Stimulated activated CD8-positive, alpha-beta memory T cell treated with anti-CD3 and anti-CD28 coated beads, Interleukin-7, amount 100 ng/mL, for 24 hours (primary cell): ENCODE data around the gene KMT2B.

ENCODE experiments used
- DNase-seq: peaks from one replicate; pipeline ENCODE4 v3.0.0-alpha.2; 2020; ENCODE audit warnings: low read depth

KMT2B gene

DNA sequence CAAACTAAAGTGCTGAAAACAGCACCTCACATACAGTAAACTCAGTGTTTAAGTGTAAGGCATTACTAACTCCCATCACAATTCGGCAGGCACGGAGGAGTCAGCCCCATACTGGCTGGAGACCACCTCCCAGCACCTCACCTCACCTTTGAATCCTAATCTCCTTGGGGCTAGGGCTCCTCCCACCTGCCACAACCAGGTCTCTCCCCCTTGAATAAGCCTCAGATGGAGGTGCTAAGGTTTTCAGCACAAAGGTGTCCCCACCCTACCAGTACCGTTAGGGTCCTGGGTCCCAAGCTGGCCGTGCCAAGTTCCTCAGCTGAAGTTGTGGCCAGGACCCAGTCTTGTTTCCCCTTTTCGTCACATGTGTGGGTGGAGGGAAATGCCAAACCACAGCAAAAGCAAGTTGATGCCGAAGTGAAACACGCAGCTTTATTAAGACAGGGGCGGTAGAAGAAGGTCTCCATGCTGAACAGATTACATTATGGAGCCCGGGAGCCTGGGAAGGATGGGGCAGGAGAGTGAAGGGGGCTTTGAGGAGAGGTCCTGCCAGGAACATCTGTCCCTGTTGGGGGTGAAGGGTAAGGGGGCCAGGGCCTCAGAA, 24.4 kb downstream of the KMT2B start, which contains the start of gene IGFLR1:
IGFLR1 (minus strand) TSS at position 332 of the 604 bp plus-strand sequence. CDS start 1,272 bp downstream, outside the sequence.
- no peak for DNase-seq

- no peak for DNase-seq
Measured at GRCh38 chr19:35743640-35744429, 26.0 kb downstream of the KMT2B start.

DNA sequence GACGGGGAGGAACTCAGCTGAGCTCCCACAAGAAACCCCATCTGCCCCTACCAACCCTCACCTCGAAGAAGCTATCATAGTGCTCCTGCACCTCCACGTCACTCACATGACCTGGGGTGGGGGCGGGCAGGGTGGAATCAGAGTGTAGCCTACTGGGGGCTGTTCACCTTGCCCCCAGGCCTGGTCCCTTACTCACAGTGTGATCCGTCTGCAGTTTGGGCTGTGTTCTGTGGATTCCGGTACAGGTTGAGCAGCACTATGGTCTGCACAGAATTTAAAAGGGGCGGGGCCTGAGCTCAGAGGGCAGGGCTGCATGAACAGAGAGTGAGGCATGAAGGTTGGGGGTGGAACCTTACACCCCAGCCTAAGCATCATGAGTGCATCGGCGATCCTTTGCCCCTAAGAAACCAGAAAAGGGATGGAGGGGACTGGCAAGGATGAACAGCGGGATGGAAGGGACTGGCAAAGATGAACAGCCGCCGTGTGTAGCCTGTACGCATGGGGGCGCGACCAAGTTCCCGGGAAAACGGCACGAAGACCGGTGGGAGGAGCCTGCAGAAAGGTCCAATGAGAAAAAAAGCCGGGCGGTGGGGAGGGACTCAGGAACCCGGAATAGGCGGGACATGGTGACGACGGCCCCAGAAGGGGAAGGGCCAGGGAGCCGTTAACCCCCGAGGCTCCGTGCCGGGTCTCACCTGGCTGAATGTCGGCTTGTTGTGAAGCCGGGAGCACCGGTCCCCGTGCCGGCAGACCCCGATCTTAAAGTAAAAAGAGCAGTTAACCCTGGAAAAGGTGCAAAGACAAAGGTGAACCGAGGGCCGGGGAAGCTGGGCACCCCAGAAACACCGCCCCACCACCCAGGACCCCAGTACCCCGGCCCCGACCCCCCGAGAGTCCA, 26.9 kb downstream of the KMT2B start:
- peak; percentile 84 for DNase-seq

DNA sequence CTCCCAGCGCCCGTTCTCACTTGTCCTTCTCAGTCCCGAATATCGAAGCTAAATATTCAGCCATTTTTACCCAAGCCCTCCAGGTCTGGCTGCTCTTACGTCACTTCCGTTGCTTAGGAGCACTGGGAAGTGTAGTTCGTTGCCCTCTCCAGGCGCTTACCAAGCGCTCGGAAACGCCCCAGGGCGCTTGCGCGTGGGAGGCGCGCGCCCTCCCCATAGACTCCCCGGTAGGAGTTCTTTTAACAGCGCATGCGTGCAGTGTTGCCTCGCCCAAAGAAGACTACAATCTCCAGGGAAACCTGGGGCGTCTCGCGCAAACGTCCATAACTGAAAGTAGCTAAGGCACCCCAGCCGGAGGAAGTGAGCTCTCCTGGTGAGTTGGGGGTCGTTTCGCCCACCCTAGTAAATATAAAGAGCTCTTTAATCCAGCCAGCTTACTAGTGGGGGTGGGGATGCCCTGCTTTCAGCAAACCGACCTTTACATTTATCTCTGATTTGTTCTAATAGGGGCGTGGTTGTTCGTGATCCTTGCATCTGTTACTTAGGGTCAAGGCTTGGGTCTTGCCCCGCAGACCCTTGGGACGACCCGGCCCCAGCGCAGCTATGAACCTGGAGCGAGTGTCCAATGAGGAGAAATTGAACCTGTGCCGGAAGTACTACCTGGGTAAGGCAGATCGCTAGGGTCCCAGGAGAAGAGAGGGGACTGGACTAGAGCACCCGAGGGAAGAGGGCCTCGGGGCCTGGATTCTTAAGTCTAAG, 27.7 kb downstream of the KMT2B start, which contains the start of the genes PSENEN and U2AF1L4:
PSENEN (plus strand) TSS at position 324 of the 759 bp plus-strand sequence; CDS start at position 604, 280 bp downstream.
U2AF1L4 (minus strand) TSS at position 91 of the 759 bp plus-strand sequence; CDS start at position 64, 27 bp downstream.
- peak; percentile 83 for DNase-seq

GRCh38 chr19:35746087-35746462, 28.3 kb downstream of the KMT2B start:
- DNase-seq: no peak

GRCh38 chr19:35746531-35746930, 28.7 kb downstream of the KMT2B start:
- no peak for DNase-seq

GRCh38 chr19:35748106-35749020, 30.6 kb downstream of the KMT2B start, which contains the start of gene LIN37:
TSS of gene LIN37 (plus strand) at chr19:35748576. CDS start at chr19:35748725, 149 bp downstream.
- peak; percentile 97 for DNase-seq

DNA sequence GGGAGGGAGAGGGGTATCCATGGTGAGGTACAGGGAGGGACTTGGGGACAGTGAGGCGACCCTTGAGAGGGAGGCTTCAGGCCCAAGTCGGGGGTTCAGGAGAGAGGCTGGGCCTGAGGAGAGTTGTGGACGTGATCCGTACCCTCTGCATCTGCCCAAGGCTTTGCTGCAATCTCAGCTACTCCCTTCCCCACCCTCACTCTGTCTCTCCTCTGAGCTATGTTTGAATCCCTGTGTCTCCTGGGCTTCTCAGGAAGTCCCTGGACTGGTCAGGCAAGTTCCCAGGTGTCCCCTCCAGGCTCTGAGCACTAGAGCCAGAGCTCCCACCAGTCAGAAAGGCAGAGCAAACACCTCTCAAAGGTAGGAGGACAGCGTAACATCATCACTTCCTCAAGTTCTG, 32.4 kb downstream of the KMT2B start:
- no peak for DNase-seq

- DNase-seq: no peak
Measured at GRCh38 chr19:35751839-35752745, 34.3 kb downstream of the KMT2B start.

- no peak for DNase-seq
Measured at GRCh38 chr19:35752746-35753350, 35.0 kb downstream of the KMT2B start.

GRCh38 chr19:35753634-35754369, 36.0 kb downstream of the KMT2B start:
- no peak for DNase-seq

DNA sequence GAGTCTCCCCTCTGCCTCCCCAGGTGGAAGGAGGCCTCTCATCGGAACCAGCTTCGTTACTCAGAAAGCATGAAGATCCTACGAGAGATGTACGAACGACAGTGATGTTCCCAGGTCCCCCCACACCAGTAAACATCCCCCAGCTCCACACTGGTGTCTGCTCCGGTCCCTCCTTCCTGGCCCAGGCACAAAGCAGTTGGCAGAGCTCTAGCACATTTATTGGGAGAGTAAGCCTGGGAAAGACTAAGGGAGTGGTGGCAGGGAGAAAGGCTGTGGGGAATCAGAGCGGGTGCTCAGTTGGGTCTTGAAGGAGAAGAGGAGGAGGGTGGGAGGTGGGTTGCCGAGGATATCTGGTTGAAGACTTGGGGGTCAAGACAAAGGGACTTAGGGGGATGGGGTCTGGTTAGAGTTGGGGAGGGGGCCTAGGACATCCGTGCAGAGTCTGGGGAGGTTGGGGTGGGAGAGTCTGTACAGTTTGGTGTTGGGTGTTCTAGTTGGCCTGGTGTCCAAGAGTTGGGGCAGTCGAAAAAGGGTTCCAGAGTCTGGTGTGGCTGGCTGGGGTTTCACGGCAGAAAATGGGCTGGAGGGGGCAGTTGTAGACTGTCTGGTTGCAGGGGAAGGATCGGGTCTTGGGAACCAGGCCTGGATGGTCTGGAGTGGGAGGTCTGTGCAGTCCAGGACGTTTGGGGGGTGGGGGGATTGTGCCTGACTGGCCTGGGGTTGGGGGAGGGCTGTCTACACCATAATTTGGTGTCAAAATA, 36.7 kb downstream of the KMT2B start:
- no peak for DNase-seq

GRCh38 chr19:35755131-35755549, 37.3 kb downstream of the KMT2B start:
- no peak for DNase-seq

GRCh38 chr19:35755550-35756376, 38.0 kb downstream of the KMT2B start:
- no peak for DNase-seq

DNA sequence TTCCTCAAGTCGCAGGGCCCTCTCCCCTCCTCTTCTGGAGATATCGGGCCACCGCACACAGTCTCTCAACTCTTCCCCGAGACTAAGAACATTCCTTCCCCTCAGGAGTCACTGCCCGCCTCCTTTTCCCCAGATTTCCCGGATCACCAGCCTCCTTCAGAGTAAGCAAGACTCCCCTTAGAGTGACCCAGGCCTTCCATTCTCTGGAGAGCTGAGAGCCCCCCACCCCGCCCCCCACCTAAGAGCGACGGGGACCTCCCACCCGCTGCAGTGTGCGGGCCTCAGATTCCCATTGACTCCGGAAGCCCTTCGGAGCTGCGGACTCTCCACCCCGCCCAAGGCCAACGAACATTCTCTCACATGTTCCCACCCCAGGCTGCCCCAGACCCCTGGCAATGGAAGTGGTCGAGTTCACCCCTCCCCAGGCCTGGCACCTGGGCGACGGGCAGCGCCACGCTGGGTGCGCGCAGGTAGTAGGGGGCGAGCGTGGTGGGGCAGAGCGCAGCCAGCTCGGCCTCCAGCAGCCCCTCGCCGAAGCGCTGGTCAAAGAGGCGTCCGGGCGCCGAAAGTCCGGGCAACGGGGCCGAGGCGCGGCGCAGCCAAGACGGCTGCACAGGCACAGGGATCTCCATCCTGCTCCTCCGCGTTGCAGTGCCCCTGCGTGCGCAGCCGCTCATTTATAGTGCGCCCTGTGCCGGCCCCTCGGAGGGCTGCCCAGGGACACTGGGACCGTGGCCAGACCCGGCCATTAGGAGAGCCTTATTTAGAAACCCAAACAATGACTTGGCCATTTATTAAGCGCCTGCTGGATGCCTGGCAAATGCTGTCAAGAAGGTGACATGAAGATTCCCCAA, 38.8 kb downstream of the KMT2B start, which contains the start of gene HSPB6:
HSPB6 (minus strand) TSS at position 653 of the 854 bp plus-strand sequence; CDS start at position 632, 21 bp downstream.
- DNase-seq: no peak
